IMR-90 (cell line): ENCODE results near the gene ZNF398. TPM values are rescaled to one million over a fixed set of nuclear protein-coding genes. Genes with fewer than 3 reads are reported as not detected.

Experiments
- ATAC-seq: fragments of 200-7000 bp; cut with Tn5 transposase; 2 replicates; pipeline ENCODE4 v1.9.1; 2020; ENCODE audit warnings: low read depth, mild to moderate bottlenecking, moderate library complexity
- BruUV-seq: library from RNA; stranded (reverse); fragments of 400-500 nt; replicated peaks from 2 replicates; lab custom pipeline; 2021; lab: Mats Ljungman, UMichigan
- CTCF ChIA-PET: fragments of 300-600 bp; formaldehyde crosslinking; extraction: SDS; loops from one replicate; lab custom pipeline; 2021; ENCODE audit warnings: antibody characterized with exemption; lab: Yijun Ruan, JAX
- POLR2A ChIA-PET: fragments of 300-600 bp; sonication (Branson Sonifier 250); formaldehyde crosslinking; loops from one replicate; lab custom pipeline; 2022; ENCODE audit warnings: antibody characterized with exemption; ENCODE audit not compliant: unreplicated experiment; lab: Charles Lee
- DNase-seq: peaks from one replicate; pipeline ENCODE4 v3.0.0; 2013
- H2AFZ ChIP-seq: replicated peaks from 2 replicates; pipeline ENCODE3; 2013; ENCODE audit warnings: low read length, mild to moderate bottlenecking; ENCODE audit not compliant: poor library complexity
- H2AK5ac ChIP-seq: 2 replicates; pipeline ENCODE4 v1.6.1; 2013; ENCODE audit warnings: low read depth, low read length, inconsistent platforms
- H2AK9ac ChIP-seq: replicated peaks from 2 replicates; pipeline ENCODE3; 2013; ENCODE audit warnings: mild to moderate bottlenecking, low read depth, low read length, moderate library complexity; ENCODE audit not compliant: poor library complexity
- H2BK120ac ChIP-seq: 2 replicates; pipeline ENCODE4 v1.6.1; 2013; ENCODE audit warnings: low read depth, low read length, inconsistent platforms
- H2BK15ac ChIP-seq: 3 replicates; pipeline ENCODE4 v1.6.1; 2013; ENCODE audit warnings: low read depth, low read length, inconsistent platforms
- H2BK20ac ChIP-seq: 2 replicates; pipeline ENCODE4 v1.6.1; 2013; ENCODE audit warnings: low read depth, mild to moderate bottlenecking, inconsistent platforms, low read length, moderate library complexity
- H2BK5ac ChIP-seq: 2 replicates; pipeline ENCODE4 v1.6.1; 2013; ENCODE audit warnings: mild to moderate bottlenecking, low read depth, low read length, inconsistent platforms; ENCODE audit not compliant: poor library complexity, severe bottlenecking
- H3K14ac ChIP-seq: replicated peaks from 2 replicates; pipeline ENCODE4 v1.6.1; 2013; ENCODE audit warnings: low read depth, low read length, inconsistent platforms
- H3K18ac ChIP-seq: 2 replicates; pipeline ENCODE4 v1.6.1; 2013; ENCODE audit warnings: low read depth, low read length, control low read depth
- H3K23ac ChIP-seq: 2 replicates; pipeline ENCODE4 v1.6.1; 2013; ENCODE audit warnings: low read depth, low read length, inconsistent platforms
- H3K27ac ChIP-seq: 2 replicates; pipeline ENCODE4 v1.5.1; 2013; ENCODE audit warnings: mild to moderate bottlenecking, control low read depth, low read length; ENCODE audit not compliant: insufficient read depth
- H3K27me3 ChIP-seq: 2 replicates; pipeline ENCODE4 v1.6.1; 2013; ENCODE audit warnings: low read length; ENCODE audit not compliant: control insufficient read depth, insufficient read depth
- H3K36me3 ChIP-seq: 2 replicates; pipeline ENCODE4 v1.6.1; 2013; ENCODE audit warnings: low read length, mixed read lengths; ENCODE audit not compliant: control insufficient read depth, insufficient read depth
- H3K4ac ChIP-seq: 2 replicates; pipeline ENCODE4 v1.6.1; 2013; ENCODE audit warnings: low read depth, low read length, inconsistent platforms
- H3K4me1 ChIP-seq: 2 replicates; pipeline ENCODE4 v1.6.1; 2013; ENCODE audit warnings: low read length, mixed read lengths; ENCODE audit not compliant: control insufficient read depth, insufficient read depth
- H3K4me2 ChIP-seq: 2 replicates; pipeline ENCODE4 v1.6.1; 2013; ENCODE audit warnings: low read depth, mild to moderate bottlenecking, control low read depth, low read length, moderate library complexity
- H3K4me3 ChIP-seq: 2 replicates; pipeline ENCODE4 v1.5.1; 2013; ENCODE audit warnings: low read depth, mild to moderate bottlenecking, control low read depth, low read length, moderate library complexity; ENCODE audit not compliant: insufficient read depth
- H3K56ac ChIP-seq: 2 replicates; pipeline ENCODE4 v1.6.1; 2013; ENCODE audit warnings: low read length, inconsistent platforms; ENCODE audit not compliant: insufficient read depth; ENCODE audit errors: extremely low read depth
- H3K79me1 ChIP-seq, 2 experiments: 2 replicates each; pipeline ENCODE4 v1.6.1; 2013; ENCODE audit warnings: low read length in 2 of 2, inconsistent platforms in 1 of 2, low read depth in 1 of 2
- H3K9ac ChIP-seq: 2 replicates; pipeline ENCODE4 v1.6.1; 2013; ENCODE audit warnings: low read depth, low read length, control low read depth
- H3K9me1 ChIP-seq: 2 replicates; pipeline ENCODE4 v1.6.1; 2013; ENCODE audit warnings: low read length, inconsistent platforms; ENCODE audit not compliant: insufficient read depth
- H3K9me3 ChIP-seq: 2 replicates; pipeline ENCODE4 v1.6.1; 2013; ENCODE audit warnings: low read length; ENCODE audit not compliant: control insufficient read depth, insufficient read depth
- H4K20me1 ChIP-seq: 2 replicates; pipeline ENCODE4 v1.6.1; 2013; ENCODE audit warnings: low read length, inconsistent platforms; ENCODE audit not compliant: insufficient read depth
- H4K5ac ChIP-seq: 2 replicates; pipeline ENCODE4 v1.6.1; 2013; ENCODE audit warnings: mild to moderate bottlenecking, low read depth, low read length, control low read depth
- H4K8ac ChIP-seq, 2 experiments: 2 replicates each; pipeline ENCODE4 v1.6.1; 2013; ENCODE audit warnings: low read depth in 2 of 2, low read length in 2 of 2, control low read depth in 1 of 2, inconsistent platforms in 1 of 2
- H4K91ac ChIP-seq: 2 replicates; pipeline ENCODE4 v1.6.1; 2013; ENCODE audit warnings: low read depth, low read length, inconsistent platforms; ENCODE audit not compliant: insufficient read depth
- BHLHE40 ChIP-seq: fragments of 150-350 bp; IDR thresholded peaks from 2 replicates; pipeline ENCODE4 v1.6.1; 2016; ENCODE audit warnings: mild to moderate bottlenecking, low read depth, low read length
- CHD1 ChIP-seq: IDR thresholded peaks from 2 replicates; pipeline ENCODE4 v1.6.1; 2012; ENCODE audit warnings: low read depth, low read length, improper control_type of control experiment
- CTCF ChIP-seq: conservative IDR thresholded peaks from 2 replicates; pipeline ENCODE4 v1.5.1; 2012; ENCODE audit warnings: mild to moderate bottlenecking, low read depth, low read length, improper control_type of control experiment
- FOS ChIP-seq: fragments of 150-350 bp; IDR thresholded peaks from 2 replicates; pipeline ENCODE4 v1.6.1; 2016; ENCODE audit warnings: low read depth, low read length
- MAFK ChIP-seq: IDR thresholded peaks from 2 replicates; pipeline ENCODE4 v1.6.1; 2012; ENCODE audit warnings: low read depth, low read length, improper control_type of control experiment
- MXI1 ChIP-seq: IDR thresholded peaks from 2 replicates; pipeline ENCODE4 v1.6.1; 2012; ENCODE audit warnings: low read depth, mild to moderate bottlenecking, low read length, moderate library complexity, borderline replicate concordance
- NFE2L2 ChIP-seq: fragments of 150-350 bp; IDR thresholded peaks from 2 replicates; pipeline ENCODE4 v1.6.1; 2016; ENCODE audit warnings: low read depth, mild to moderate bottlenecking, low read length
- POLR2A ChIP-seq: IDR thresholded peaks from 2 replicates; pipeline ENCODE4 v1.6.1; 2012; ENCODE audit warnings: mild to moderate bottlenecking, low read depth, low read length
- RFX5 ChIP-seq: IDR thresholded peaks from 2 replicates; pipeline ENCODE4 v1.8.0; 2012; ENCODE audit warnings: low read depth, mild to moderate bottlenecking, low read length, moderate library complexity
- SMC3 ChIP-seq: fragments of 150-350 bp; IDR thresholded peaks from 2 replicates; pipeline ENCODE4 v1.6.1; 2016; ENCODE audit warnings: low read depth, mild to moderate bottlenecking, antibody characterized with exemption, low read length, moderate library complexity
- WGBS, 2 experiments: methylation state at CpG; one replicate each; pipeline versions ENCODE4 v1.1.5 to v1.1.7; 2013; ENCODE audit warnings: missing lambda C conversion rate in 2 of 2; ENCODE audit not compliant: insufficient read length in 1 of 2; ENCODE audit errors: extremely low coverage in 2 of 2; 5-methylcytosine and 5-hydroxymethylcytosine counted together
- dilution Hi-C: fragments of 300-500 bp; cut with HindIII; formaldehyde crosslinking; loops from one replicate; pipeline ENCODE4 v1.14.3; 2018; ENCODE audit warnings: low sequenced_read_pairs; ENCODE audit not compliant: unreplicated experiment
- in situ Hi-C: fragments of 300-500 bp; cut with MboI; formaldehyde crosslinking; loops from 3 replicates; pipeline ENCODE4 v1.14.3; 2019; ENCODE audit warnings: low sequenced_read_pairs, inconsistent platforms, mixed read lengths
- intact Hi-C: fragments of 100-400 bp; cut with micrococcal nuclease; formaldehyde crosslinking; loops from 2 replicates; pipeline ENCODE4 v1.10.0; 2022
- polyA plus RNA-seq, 3 experiments: library from polyadenylated mRNA; depleted of rRNA; stranded (reverse); fragments of >200 nt; gene quantifications; 2 replicates each; pipeline ENCODE4 v1.2.3, GENCODE V29; 2012; ENCODE audit warnings: low replicate concordance in 1 of 3
- total RNA-seq: library from RNA; depleted of rRNA; stranded (reverse); fragments of >200 nt; gene quantifications from 2 replicates; pipeline ENCODE4 v1.2.3, GENCODE V29; 2012
- TF ChIP-seq, protein P1 (sequence below): fragments of 150-350 bp; IDR thresholded peaks from 2 replicates; pipeline ENCODE4 v1.6.1; 2017; ENCODE audit warnings: mild to moderate bottlenecking, antibody characterized with exemption, low read length, low read depth

ZNF398 gene
- total and polyA plus RNA-seq, 2 of the 4 experiments (the other 2 are of a cell fraction): 5.7 to 7.9 TPM

DNA sequence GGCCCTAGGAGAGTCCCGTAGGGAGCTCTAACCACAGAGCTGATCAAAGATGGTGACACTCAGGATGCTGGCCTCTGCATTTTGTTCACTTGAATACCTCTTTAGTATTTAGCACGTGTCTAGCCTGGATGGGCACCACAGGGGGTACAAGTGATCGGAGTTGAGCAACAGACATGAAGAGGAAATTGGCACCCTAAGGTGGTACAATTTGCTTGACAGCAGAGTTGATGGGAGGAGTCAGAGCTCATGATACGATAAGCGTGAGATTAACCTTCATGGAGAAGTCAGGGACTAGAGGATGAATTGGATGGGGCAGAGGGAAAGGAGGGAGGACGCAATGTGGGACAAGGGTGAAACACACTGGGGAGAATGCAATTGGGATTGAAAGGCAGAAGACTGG lies 82.3 kb downstream of the ZNF398 start:
- peaks cover 9% of the 10 kb centered on the region for H3K36me3 ChIP-seq
- ChIA-PET POLR2A (no interaction called here), CTCF (interaction anchor here (0.8 kb wide), 1 partner anchor 34 kb away, joined by 3 read pairs; the partner anchor contains the start of gene ZNF282)
- 0 out of 4 replicates have a peak, but pooled peaks cover 0 to 3% of the 10 kb centered on the region in 2 experiments for H3K79me1 ChIP-seq
- no peaks in the 10 kb centered on the region for H3K27me3 ChIP-seq
- no peak overlapping the region for H3K23ac ChIP-seq
- intact Hi-C loops (no loop called here), in situ Hi-C loops (no loop called here), dilution Hi-C loops (no loop called here)
- no peak overlapping the region for H4K91ac ChIP-seq
- peaks cover 11% of the 10 kb centered on the region for H3K4me1 ChIP-seq
- H2BK20ac ChIP-seq: no peak overlapping the region
- no peak overlapping the region for H3K4me2 ChIP-seq
- no TSS peak for BruUV-seq
- H2BK5ac ChIP-seq: no peak overlapping the region
- ATAC-seq (no peak), DNase-seq (no peak)
- WGBS, 2 experiments: 78% methylated on average over 4 of the region's 6 CpGs; no CpG with 5 or more reads in 1 of the 2 experiments
- H2BK15ac ChIP-seq: no peak overlapping the region
- H3K18ac ChIP-seq: no peak overlapping the region
- no peak overlapping the region for H4K8ac ChIP-seq
- no peak overlapping the region for H3K27ac ChIP-seq
- H3K9ac ChIP-seq: no peak overlapping the region
- H2AK9ac ChIP-seq: no peak overlapping the region
- H4K5ac ChIP-seq: no peak overlapping the region
- H4K20me1 ChIP-seq: no peaks in the 10 kb centered on the region; the same call in 1 of the 2 replicates
- H3K9me1 ChIP-seq: peaks cover 13% of the 10 kb centered on the region
- no peak overlapping the region for H3K14ac ChIP-seq
- no peak overlapping the region for H3K56ac ChIP-seq
- no peak overlapping the region for H3K4me3 ChIP-seq
- no peak overlapping the region for H3K4ac ChIP-seq
- H2AFZ ChIP-seq: no peak overlapping the region
- H2AK5ac ChIP-seq: no peak overlapping the region
- no peak for TF ChIP-seq NFE2L2
- TF ChIP-seq MAFK: no peak
- TF ChIP-seq, protein P1, sequence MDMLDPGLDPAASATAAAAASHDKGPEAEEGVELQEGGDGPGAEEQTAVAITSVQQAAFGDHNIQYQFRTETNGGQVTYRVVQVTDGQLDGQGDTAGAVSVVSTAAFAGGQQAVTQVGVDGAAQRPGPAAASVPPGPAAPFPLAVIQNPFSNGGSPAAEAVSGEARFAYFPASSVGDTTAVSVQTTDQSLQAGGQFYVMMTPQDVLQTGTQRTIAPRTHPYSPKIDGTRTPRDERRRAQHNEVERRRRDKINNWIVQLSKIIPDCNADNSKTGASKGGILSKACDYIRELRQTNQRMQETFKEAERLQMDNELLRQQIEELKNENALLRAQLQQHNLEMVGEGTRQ: no peak
- TF ChIP-seq RFX5: no peak
- no peak for TF ChIP-seq BHLHE40
- no peak for TF ChIP-seq SMC3
- TF ChIP-seq CHD1: no peak
- TF ChIP-seq CTCF: no peak
- TF ChIP-seq POLR2A: no peak
- TF ChIP-seq MXI1: no peak
- TF ChIP-seq FOS: no peak
- no peak overlapping the region for H2BK120ac ChIP-seq
- H3K9me3 ChIP-seq: no peaks in the 10 kb centered on the region
